Breast epithelium (tissue), 4 donors: ENCODE data around the gene RANBP1. TPM values are rescaled to one million over a fixed set of nuclear protein-coding genes. Genes with fewer than 3 reads are reported as not detected.

ENCODE experiments used
- DNase-seq, 2 donors: peaks; one replicate each; pipeline ENCODE4 v3.0.0-alpha.2; 2019; ENCODE audit warnings: low spot score in 2 of 2
- H3K27ac ChIP-seq, 2 donors: fragments of 200-600 bp; sonication (generic) in 1 of 2; one replicate each; pipeline ENCODE4 v1.5.1; 2016 to 2019; ENCODE audit warnings: mild to moderate bottlenecking in 1 of 2
- H3K27me3 ChIP-seq, 2 donors: fragments of 200-600 bp; sonication (generic) in 1 of 2; one replicate each; pipeline versions ENCODE4 v1.5.1 to v1.6.0; 2017 to 2019; ENCODE audit warnings: control low read depth in 1 of 2, mild to moderate bottlenecking in 1 of 2
- H3K36me3 ChIP-seq: fragments of 200-600 bp; one replicate; pipeline ENCODE4 v1.5.1; 2019
- H3K4me1 ChIP-seq, 2 donors: fragments of 200-600 bp; sonication (generic); one replicate each; pipeline ENCODE4 v1.5.1; 2016 to 2019; ENCODE audit warnings: control low read depth in 1 of 2
- H3K4me3 ChIP-seq, 3 donors: fragments of 200-600 bp; sonication (generic); 1 replicate in 2 of 3; 2 replicates in 1 of 3; pipeline ENCODE4 v1.5.1; 2016 to 2019; ENCODE audit warnings: mild to moderate bottlenecking in 3 of 3, moderate library complexity in 2 of 3
- H3K9me3 ChIP-seq, 2 donors: fragments of 200-600 bp; sonication (generic) in 1 of 2; one replicate each; pipeline ENCODE4 v1.5.1; 2016 to 2019; ENCODE audit warnings: control low read depth in 1 of 2
- POLR2A ChIP-seq: fragments of 450-650 bp; IDR thresholded peaks from one replicate; pipeline ENCODE4 v1.6.1; 2016; ENCODE audit warnings: antibody characterized with exemption, mild to moderate bottlenecking, moderate library complexity
- POLR2AphosphoS5 ChIP-seq, 3 donors: sonication (generic); formaldehyde crosslinking; IDR thresholded peaks; one replicate each; pipeline ENCODE4 v1.6.1; 2017; ENCODE audit warnings: antibody characterized with exemption in 3 of 3
- intact Hi-C: fragments of 100-400 bp; cut with DNase I; formaldehyde crosslinking; loops from one replicate; pipeline ENCODE4 v1.15.1; 2023; ENCODE audit warnings: low total_unique reads
- total RNA-seq, 3 donors: library from RNA; depleted of rRNA; stranded (reverse); fragments of >200 nt; gene quantifications; one replicate each; pipeline ENCODE4 v1.1.0, GENCODE V29; 2016
- TF ChIP-seq, protein P1 (sequence below), 3 donors: fragments of 450-650 bp; IDR thresholded peaks; one replicate each; pipeline ENCODE4 v1.5.1; 2016 to 2017; ENCODE audit warnings: antibody characterized with exemption in 3 of 3, mild to moderate bottlenecking in 3 of 3, moderate library complexity in 3 of 3

The RANBP1 gene
- total RNA-seq, 3 donors from 2014 or later: 131 to 202 (median 146) TPM

DNA sequence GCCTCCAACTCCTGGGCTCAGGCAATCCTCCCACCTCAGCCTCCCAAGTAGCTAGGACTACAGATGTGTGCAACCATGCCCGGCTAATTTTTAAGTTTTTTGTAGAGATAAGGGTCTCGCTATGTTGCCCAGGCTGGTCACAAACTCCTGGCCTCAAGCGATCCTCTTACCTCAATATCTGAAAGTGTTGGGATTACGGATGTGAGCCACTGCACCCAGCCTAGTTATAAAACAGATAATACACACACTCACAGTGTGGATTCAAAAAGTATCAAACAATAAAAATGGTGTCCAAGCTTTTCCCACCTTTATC, 35.3 kb downstream of the RANBP1 start:
- H3K27me3 ChIP-seq: peaks cover 0 to 4% of the 10 kb centered on the region in 2 donors
- H3K27ac ChIP-seq: no peak overlapping the region
- no peaks in the 10 kb centered on the region for H3K9me3 ChIP-seq
- H3K4me1 ChIP-seq: no peaks in the 10 kb centered on the region
- no peak overlapping the region for H3K4me3 ChIP-seq
- TF ChIP-seq POLR2A (no peak), POLR2AphosphoS5 (IDR thresholded peaks at IDR 0.05) (no peak)
- TF ChIP-seq, protein P1, sequence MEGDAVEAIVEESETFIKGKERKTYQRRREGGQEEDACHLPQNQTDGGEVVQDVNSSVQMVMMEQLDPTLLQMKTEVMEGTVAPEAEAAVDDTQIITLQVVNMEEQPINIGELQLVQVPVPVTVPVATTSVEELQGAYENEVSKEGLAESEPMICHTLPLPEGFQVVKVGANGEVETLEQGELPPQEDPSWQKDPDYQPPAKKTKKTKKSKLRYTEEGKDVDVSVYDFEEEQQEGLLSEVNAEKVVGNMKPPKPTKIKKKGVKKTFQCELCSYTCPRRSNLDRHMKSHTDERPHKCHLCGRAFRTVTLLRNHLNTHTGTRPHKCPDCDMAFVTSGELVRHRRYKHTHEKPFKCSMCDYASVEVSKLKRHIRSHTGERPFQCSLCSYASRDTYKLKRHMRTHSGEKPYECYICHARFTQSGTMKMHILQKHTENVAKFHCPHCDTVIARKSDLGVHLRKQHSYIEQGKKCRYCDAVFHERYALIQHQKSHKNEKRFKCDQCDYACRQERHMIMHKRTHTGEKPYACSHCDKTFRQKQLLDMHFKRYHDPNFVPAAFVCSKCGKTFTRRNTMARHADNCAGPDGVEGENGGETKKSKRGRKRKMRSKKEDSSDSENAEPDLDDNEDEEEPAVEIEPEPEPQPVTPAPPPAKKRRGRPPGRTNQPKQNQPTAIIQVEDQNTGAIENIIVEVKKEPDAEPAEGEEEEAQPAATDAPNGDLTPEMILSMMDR (IDR thresholded peaks at IDR 0.05): no peak
- intact Hi-C loops: no loop called here
- no peaks in the 10 kb centered on the region for H3K36me3 ChIP-seq
- DNase-seq: no peak

DNA sequence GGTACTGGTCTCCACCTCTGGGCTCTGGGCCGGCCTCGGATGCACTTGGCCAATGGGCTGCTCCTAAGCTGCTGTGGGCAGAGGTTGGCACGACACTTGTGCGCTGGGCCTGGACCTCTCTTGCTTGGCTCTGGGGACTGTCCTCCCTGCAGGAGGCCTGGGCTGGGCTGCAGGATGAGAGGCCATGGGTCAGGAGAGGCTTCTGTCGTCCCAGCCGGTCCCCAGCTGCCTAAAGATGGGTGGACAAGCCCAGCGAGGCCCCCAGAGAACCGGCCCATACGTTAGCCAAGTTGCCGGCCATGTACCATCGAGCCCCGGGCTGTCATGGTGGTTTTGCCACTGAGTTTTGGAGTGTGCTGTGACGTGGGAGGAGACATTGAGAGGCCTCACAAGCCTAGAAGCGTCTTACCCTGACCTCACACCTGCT, 36.6 kb downstream of the RANBP1 start:
- peaks cover 0 to 8% of the 10 kb centered on the region in 2 donors for H3K27me3 ChIP-seq
- no peak overlapping the region for H3K4me3 ChIP-seq
- intact Hi-C loops: no loop called here
- DNase-seq: no peak
- H3K4me1 ChIP-seq: no peaks in the 10 kb centered on the region
- TF ChIP-seq POLR2AphosphoS5 (IDR thresholded peaks at IDR 0.05): no peak
- TF ChIP-seq, protein P1 (IDR thresholded peaks at IDR 0.05): no peak
- no peak for TF ChIP-seq POLR2A
- H3K27ac ChIP-seq: no peak overlapping the region
- H3K9me3 ChIP-seq: no peaks in the 10 kb centered on the region
- no peaks in the 10 kb centered on the region for H3K36me3 ChIP-seq

DNA sequence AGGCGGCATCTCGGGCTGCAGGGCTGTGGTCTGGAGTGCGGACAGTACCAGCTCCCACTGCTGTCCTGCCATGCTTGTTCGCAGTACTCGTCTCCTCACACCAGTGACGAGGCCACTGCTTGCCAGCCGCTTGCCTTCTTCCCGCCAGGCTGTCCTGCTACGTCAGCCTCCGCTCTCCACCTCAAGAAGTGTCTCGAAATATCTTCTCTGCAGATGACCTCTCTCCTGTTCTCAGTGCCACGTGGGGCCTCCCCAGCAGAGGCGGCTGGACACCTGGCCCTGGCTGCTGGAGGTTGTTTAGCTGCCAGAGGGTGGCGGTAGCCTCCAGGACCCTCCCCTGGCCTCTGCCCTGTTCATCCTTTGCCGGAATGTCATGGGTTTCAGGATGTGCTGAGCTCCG, 38.0 kb downstream of the RANBP1 start:
- intact Hi-C loops: no loop called here
- no peaks in the 10 kb centered on the region for H3K9me3 ChIP-seq
- no peaks in the 10 kb centered on the region for H3K4me1 ChIP-seq
- no peak overlapping the region for H3K27ac ChIP-seq
- H3K27me3 ChIP-seq: peaks cover 0 to 8% of the 10 kb centered on the region in 2 donors
- no peak overlapping the region for H3K4me3 ChIP-seq
- no peaks in the 10 kb centered on the region for H3K36me3 ChIP-seq
- TF ChIP-seq, protein P1 (IDR thresholded peaks at IDR 0.05): no peak
- no peak for DNase-seq

- DNase-seq: no peak
- Histone ChIP-seq H3K36me3 (no peaks in the 10 kb centered on the region), H3K9me3 (no peaks in the 10 kb centered on the region), H3K4me1 (no peaks in the 10 kb centered on the region), H3K27me3 (peaks cover 0 to 8% of the 10 kb centered on the region in 2 donors), H3K4me3 (peak overlapping the region in 2 of 3 donors; percentile 16 to 47), H3K27ac (no peak overlapping the region)
- intact Hi-C loops: no loop called here
- TF ChIP-seq POLR2AphosphoS5 (IDR thresholded peaks at IDR 0.05): no peak
- TF ChIP-seq, protein P1 (IDR thresholded peaks at IDR 0.05): no peak
- no peak for TF ChIP-seq POLR2A
These were observed 38.8 kb downstream of the RANBP1 start for GRCh38 chr22:20154602-20155187.

GRCh38 chr22:20155330-20156041, 39.6 kb downstream of the RANBP1 start:
- Histone ChIP-seq H3K27me3 (peaks cover 0 to 8% of the 10 kb centered on the region in 2 donors), H3K36me3 (no peaks in the 10 kb centered on the region), H3K4me3 (peak overlapping the region in 2 of 3 donors; percentile 16 to 47), H3K9me3 (no peaks in the 10 kb centered on the region), H3K4me1 (no peaks in the 10 kb centered on the region), H3K27ac (no peak overlapping the region)
- DNase-seq: no peak
- TF ChIP-seq POLR2A (no peak), POLR2AphosphoS5 (IDR thresholded peaks at IDR 0.05) (no peak)
- TF ChIP-seq, protein P1 (IDR thresholded peaks at IDR 0.05): no peak
- intact Hi-C loops: no loop called here
